ENCODE measurements around the gene STIMATE.

STIMATE gene

GRCh38 chr3:52896151-52896550, 1.2 kb downstream of the STIMATE start:
- TF ChIP-seq CTCF (IDR thresholded peaks at IDR 0.05; ENCODE audit: low read depth, low read length, poor library complexity, severe bottlenecking) (no peak), EZH2phosphoT487 (IDR thresholded peaks at IDR 0.05; ENCODE audit: borderline replicate concordance, low read length) (no peak)
- Histone ChIP-seq H3K9me2 (replicated peaks; ENCODE audit: control insufficient read depth, low read length) (no peaks in the 10 kb centered on the region), H4K20me1 (ENCODE audit: control insufficient read depth, insufficient read depth, low read depth, low read length) (peaks cover 4% of the 10 kb centered on the region; the same call in 1 of the 2 replicates), H3K4me1 (ENCODE audit: control insufficient read depth, low read length) (peaks cover 61% of the 10 kb centered on the region), H3K9me3 (ENCODE audit: control insufficient read depth, insufficient read depth, low read length) (no peaks in the 10 kb centered on the region), H3K4me3 (ENCODE audit: low read length) (peak overlapping the region; percentile 90), H3K27ac (ENCODE audit: low read depth, low read length) (no peak overlapping the region), H3K27me3 (ENCODE audit: control insufficient read depth, low read length) (no peaks in the 10 kb centered on the region), H3F3A (ENCODE audit: control insufficient read depth, insufficient read depth) (peaks cover 4% of the 10 kb centered on the region; the same call in 1 of the 2 replicates), H3K79me2 (ENCODE audit: control insufficient read depth, low read length) (peaks cover 54% of the 10 kb centered on the region), H3K4me2 (ENCODE audit: low read length) (peak overlapping the region; percentile 97), H3K36me3 (ENCODE audit: control insufficient read depth, low read length) (peaks cover 5% of the 10 kb centered on the region)

- peaks cover 62% of the 10 kb centered on the region for H3K4me1 ChIP-seq (ENCODE audit: control insufficient read depth, low read length)
- peaks cover 4% of the 10 kb centered on the region; the same call in 1 of the 2 replicates for H4K20me1 ChIP-seq (ENCODE audit: control insufficient read depth, insufficient read depth, low read depth, low read length)
- H3K4me3 ChIP-seq (ENCODE audit: low read length), result peak overlapping the region; percentile 90
- H3K79me2 ChIP-seq (ENCODE audit: control insufficient read depth, low read length), result peaks cover 55% of the 10 kb centered on the region
- no peaks in the 10 kb centered on the region for H3K27me3 ChIP-seq (ENCODE audit: control insufficient read depth, low read length)
- peaks cover 4% of the 10 kb centered on the region; the same call in 1 of the 2 replicates for H3F3A ChIP-seq (ENCODE audit: control insufficient read depth, insufficient read depth)
- peak overlapping the region; percentile 97 for H3K4me2 ChIP-seq (ENCODE audit: low read length)
- no peak for TF ChIP-seq CTCF (IDR thresholded peaks at IDR 0.05; ENCODE audit: low read depth, low read length, poor library complexity, severe bottlenecking)
- TF ChIP-seq EZH2phosphoT487 (IDR thresholded peaks at IDR 0.05; ENCODE audit: borderline replicate concordance, low read length), result no peak
- H3K9me2 ChIP-seq (replicated peaks; ENCODE audit: control insufficient read depth, low read length), result no peaks in the 10 kb centered on the region
- peaks cover 6% of the 10 kb centered on the region for H3K36me3 ChIP-seq (ENCODE audit: control insufficient read depth, low read length)
- H3K27ac ChIP-seq (ENCODE audit: low read depth, low read length), result no peak overlapping the region
- no peaks in the 10 kb centered on the region for H3K9me3 ChIP-seq (ENCODE audit: control insufficient read depth, insufficient read depth, low read length)
These were observed 1.9 kb downstream of the STIMATE start for GRCh38 chr3:52895418-52895817.

- H3K4me1 ChIP-seq (ENCODE audit: control insufficient read depth, low read length), result peaks cover 62% of the 10 kb centered on the region
- peaks cover 59% of the 10 kb centered on the region for H3K79me2 ChIP-seq (ENCODE audit: control insufficient read depth, low read length)
- H3F3A ChIP-seq (ENCODE audit: control insufficient read depth, insufficient read depth), result peaks cover 4% of the 10 kb centered on the region; the same call in 1 of the 2 replicates
- no peaks in the 10 kb centered on the region for H3K9me3 ChIP-seq (ENCODE audit: control insufficient read depth, insufficient read depth, low read length)
- H3K27me3 ChIP-seq (ENCODE audit: control insufficient read depth, low read length), result no peaks in the 10 kb centered on the region
- TF ChIP-seq EZH2phosphoT487 (IDR thresholded peaks at IDR 0.05; ENCODE audit: borderline replicate concordance, low read length), result no peak
- no peak for TF ChIP-seq CTCF (IDR thresholded peaks at IDR 0.05; ENCODE audit: low read depth, low read length, poor library complexity, severe bottlenecking)
- no peak overlapping the region for H3K4me3 ChIP-seq (ENCODE audit: low read length)
- H3K36me3 ChIP-seq (ENCODE audit: control insufficient read depth, low read length), result peaks cover 6% of the 10 kb centered on the region
- H3K9me2 ChIP-seq (replicated peaks; ENCODE audit: control insufficient read depth, low read length), result no peaks in the 10 kb centered on the region
- H4K20me1 ChIP-seq (ENCODE audit: control insufficient read depth, insufficient read depth, low read depth, low read length), result peaks cover 4% of the 10 kb centered on the region; the same call in 1 of the 2 replicates
- H3K27ac ChIP-seq (ENCODE audit: low read depth, low read length), result no peak overlapping the region
- 0 out of 2 replicates have a peak overlapping the region, but pooled peaks have one; percentile 97 for H3K4me2 ChIP-seq (ENCODE audit: low read length)
These were observed 2.6 kb downstream of the STIMATE start for GRCh38 chr3:52894756-52895155.
